Mammary epithelial cell (primary cell): ENCODE measurements around the gene AP1M1.

Source experiments
- EZH2 ChIP-seq: IDR thresholded peaks from 2 replicates; pipeline ENCODE4 v1.6.1; 2012; ENCODE audit warnings: low read length, inconsistent platforms, borderline replicate concordance
- TF ChIP-seq, protein P1 (sequence below), 2 donors: IDR thresholded peaks in 1 of 2; conservative IDR thresholded peaks in 1 of 2; 2 replicates each; pipeline ENCODE4 v1.5.1; 2011 to 2012; ENCODE audit warnings: inconsistent platforms in 2 of 2, low read length in 2 of 2, mild to moderate bottlenecking in 2 of 2, control low read depth in 1 of 2, low read depth in 1 of 2; ENCODE audit not compliant: insufficient read depth in 1 of 2; ENCODE audit errors: extremely low read depth in 1 of 2

DNA sequence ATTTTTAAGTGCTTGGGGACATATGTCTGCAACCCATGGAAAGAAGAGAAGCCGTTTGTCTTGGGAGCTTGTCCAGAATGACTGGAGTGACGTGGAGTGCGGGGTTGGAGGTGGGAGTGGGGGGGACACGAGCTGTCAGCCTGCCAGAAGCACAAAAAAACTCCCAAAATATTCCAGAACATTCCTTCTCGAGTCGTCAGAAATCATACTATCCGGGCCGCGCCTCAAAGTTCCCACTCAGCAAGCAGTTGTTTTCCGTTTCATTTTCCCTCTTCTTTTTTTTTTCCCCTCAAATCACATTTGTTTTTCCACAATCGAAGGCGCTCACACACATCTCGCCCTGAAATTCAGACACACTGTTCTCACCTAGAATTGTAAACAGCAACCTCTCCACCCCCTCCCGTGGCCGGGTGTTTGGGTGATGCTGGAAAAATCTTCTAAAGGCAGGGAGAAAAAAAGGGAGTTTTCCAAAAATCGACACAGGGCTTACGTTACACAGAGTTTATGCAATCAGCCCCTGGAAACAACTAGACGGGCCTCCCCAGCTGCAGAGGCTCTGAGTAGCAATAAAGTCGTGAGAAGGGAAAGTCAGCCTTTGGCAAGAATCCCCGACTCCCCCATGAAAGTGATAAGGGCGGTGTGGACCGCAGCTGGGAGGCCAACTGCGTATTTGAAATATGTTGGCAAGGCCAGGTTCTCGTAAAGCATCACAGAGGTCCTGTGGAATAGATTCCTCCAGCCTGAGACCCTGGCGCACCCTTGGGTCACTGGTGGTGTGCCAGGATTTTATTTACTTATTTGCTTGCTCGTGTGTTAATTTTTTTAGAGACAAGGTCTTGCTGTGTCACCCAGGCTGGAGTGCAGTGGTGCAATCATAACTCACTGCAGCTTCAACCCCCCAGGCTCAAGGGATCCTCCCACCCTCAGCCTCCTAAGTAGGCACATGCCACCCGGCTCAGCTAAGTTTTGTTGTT, 95.7 kb downstream of the AP1M1 start:
- TF ChIP-seq, protein P1, sequence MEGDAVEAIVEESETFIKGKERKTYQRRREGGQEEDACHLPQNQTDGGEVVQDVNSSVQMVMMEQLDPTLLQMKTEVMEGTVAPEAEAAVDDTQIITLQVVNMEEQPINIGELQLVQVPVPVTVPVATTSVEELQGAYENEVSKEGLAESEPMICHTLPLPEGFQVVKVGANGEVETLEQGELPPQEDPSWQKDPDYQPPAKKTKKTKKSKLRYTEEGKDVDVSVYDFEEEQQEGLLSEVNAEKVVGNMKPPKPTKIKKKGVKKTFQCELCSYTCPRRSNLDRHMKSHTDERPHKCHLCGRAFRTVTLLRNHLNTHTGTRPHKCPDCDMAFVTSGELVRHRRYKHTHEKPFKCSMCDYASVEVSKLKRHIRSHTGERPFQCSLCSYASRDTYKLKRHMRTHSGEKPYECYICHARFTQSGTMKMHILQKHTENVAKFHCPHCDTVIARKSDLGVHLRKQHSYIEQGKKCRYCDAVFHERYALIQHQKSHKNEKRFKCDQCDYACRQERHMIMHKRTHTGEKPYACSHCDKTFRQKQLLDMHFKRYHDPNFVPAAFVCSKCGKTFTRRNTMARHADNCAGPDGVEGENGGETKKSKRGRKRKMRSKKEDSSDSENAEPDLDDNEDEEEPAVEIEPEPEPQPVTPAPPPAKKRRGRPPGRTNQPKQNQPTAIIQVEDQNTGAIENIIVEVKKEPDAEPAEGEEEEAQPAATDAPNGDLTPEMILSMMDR (conservative IDR thresholded peaks at IDR 0.05 in 1 of 2, IDR thresholded peaks at IDR 0.05 in 1 of 2; ENCODE audit: extremely low read depth in 1 of 2, insufficient read depth in 1 of 2, low read depth in 1 of 2, low read length in 2 of 2), result no peak
- TF ChIP-seq EZH2, result no peak
